NOMO-1 treated with dmso at 0.1 percent for 144 hours (cell line): Measurements from ENCODE around the gene ALKBH1.
"Not testable (repeated sequence)": the region's sequence is repeated elsewhere in the genome, so short reads cannot be mapped to it uniquely, and the experiment has no call there.

Source experiments
- DNase-seq: peaks from one replicate; lab custom pipeline; 2025; ENCODE audit not compliant: unreplicated experiment; lab: John Stamatoyannopoulos, UW

Gene ALKBH1

DNA sequence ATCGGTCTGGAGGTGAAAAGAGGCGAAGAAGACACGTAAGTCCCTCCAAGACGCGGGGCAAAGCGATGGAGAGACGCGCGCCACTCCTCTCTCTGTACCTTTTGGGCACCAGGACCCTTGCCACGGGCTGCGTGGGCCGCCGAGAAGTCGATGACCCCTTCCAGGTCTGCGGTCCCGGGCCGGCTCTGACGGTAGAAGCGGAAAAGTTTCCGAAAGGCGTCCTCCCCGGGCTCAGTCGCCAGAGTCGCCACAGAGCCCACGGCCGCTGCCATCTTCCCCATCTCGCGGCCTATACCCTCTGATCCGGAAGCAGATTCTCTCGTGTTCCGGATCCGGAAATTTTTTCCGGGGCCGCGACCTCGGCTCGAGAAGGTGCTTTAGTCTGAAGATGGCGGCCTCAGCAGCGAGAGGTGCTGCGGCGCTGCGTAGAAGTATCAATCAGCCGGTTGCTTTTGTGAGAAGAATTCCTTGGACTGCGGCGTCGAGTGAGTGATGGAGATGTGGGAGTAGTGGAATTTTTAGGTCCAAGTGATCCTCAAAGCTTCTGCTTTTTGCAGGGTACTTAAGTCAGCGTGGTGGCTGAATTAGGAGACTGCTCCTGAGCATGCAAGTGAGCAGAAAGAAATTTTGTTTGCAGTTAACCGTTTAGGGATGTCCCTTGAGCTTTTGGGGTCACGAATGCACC lies at the start of gene ALKBH1, which contains the start of gene SLIRP:
Gene ALKBH1, minus strand, starts transcription at position 300 of the 685 bp plus-strand sequence. Its CDS starts 19 bp downstream, at position 281.
Gene SLIRP, plus strand, starts transcription at position 380 of the 685 bp plus-strand sequence. Its CDS starts 9 bp downstream, at position 389.
- DNase-seq, result peak; percentile 87

DNA sequence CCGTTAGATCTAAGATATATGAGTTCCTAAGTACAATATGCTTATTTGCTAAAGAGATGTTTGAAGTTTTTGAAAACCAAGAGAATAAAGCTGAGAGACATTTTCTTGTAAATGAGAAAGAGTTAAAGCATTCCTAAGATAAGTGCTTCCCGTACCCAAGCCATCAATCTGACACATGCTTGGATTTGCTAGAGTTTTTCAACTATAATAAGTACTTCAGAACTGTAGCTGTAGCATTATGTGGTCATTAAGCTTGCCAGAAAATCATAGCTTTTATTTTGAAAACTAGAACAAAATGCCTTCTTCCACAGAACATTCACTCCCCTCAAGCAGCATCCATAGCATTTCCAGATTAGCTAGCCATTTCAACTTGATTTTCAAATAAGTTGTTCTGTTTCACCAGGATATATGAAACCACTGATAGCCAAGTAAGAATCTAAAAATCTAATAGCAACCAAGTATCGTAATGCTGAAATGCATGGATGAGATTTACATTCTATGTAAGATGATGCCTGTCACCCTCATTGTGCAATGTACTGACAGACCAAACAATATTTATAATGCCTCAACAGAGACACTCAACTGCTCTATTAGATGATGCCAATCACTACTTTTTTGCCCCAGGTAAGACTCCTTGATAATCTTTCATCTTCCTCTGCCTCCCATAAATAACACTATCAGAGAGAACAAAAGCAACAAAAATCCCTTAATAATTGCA lies 45.1 kb upstream of the ALKBH1 start:
- no peak for DNase-seq

DNA sequence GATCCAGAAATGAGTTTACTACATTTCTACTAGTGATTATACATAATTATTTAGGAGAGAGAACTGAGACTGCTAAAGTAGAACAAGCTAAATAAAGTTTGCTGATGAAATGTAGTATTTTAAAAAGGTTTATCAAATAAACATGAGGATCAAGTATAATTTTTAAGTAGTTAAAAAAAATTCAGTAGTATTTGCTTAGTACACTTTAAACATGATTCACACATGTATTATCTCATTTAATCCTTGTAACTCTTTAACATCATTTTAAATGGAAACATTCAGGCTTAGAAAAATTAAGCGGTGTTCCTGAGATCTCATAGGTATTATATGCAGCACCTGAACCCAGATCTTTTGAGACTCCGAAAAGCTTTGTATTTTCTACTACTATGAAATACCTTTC lies 44.4 kb upstream of the ALKBH1 start:
- DNase-seq, result no peak

DNA sequence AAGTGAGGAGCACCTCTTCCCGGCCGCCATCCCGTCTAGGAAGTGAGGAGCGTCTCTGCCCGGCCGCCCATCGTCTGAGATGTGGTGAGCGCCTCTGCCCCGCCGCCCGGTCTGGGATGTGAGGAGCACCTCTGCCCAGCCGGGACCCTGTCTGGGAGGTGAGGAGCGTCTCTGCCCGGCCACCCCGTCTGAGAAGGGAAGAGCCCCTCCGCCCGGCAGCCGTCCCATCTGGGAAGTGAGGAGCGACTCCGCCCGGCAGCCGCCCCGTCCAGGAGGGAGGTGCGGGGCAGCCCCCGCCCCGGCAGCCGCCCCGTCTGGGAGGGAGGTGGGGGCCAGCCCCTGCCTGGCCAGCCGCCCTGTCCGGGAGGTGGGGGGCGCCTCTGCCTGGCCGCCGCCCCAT lies 39.6 kb upstream of the ALKBH1 start:
- DNase-seq, result not testable (repeated sequence)

DNA sequence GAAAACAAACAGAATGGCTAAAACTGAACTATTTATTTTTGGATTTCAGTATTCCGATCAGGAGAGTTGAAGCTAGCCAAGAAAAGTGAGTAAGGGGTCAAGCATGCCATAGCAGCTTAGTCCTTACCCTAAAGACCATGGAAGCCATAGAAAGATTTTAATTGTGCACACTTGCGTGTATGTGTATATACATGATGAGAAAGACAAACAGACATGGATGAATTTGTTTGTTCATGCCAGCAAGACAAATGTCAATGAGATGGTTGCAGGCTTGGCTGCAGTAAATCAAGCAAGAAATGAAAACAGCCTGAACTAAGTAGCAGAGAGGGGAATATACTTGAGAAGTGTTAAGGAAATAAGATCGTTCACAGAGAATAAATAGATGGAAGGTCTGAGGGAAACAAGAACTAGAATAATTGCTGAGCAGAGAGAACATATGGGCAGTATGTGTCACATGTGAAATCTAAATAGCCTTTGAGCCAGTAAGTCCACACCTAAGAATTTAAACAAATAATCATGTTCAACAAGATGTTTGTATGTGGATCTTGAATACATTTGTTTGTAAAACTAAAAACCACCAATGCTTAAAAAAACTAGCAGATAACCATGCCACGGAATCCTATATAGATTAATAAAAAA lies 38.4 kb upstream of the ALKBH1 start:
- no peak for DNase-seq

DNA sequence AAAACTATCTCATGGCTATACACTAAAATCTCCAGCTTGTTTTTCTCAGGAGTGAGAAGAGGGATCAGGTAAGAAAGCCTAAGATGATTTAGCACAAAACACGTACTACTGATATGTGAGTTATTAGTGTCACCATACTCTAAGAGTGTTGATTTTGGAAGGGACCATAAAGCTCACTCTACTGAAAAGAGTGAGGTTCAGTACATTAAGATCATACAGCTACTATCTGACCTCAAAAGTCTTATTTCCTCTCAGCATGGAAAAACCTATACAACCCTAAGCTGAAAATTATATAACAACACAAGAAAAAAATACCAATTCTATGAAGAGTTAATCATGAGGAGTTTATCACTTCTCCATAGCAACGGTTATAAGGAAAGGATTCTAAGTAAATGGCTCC lies 33.6 kb upstream of the ALKBH1 start:
- DNase-seq, result no peak

DNA sequence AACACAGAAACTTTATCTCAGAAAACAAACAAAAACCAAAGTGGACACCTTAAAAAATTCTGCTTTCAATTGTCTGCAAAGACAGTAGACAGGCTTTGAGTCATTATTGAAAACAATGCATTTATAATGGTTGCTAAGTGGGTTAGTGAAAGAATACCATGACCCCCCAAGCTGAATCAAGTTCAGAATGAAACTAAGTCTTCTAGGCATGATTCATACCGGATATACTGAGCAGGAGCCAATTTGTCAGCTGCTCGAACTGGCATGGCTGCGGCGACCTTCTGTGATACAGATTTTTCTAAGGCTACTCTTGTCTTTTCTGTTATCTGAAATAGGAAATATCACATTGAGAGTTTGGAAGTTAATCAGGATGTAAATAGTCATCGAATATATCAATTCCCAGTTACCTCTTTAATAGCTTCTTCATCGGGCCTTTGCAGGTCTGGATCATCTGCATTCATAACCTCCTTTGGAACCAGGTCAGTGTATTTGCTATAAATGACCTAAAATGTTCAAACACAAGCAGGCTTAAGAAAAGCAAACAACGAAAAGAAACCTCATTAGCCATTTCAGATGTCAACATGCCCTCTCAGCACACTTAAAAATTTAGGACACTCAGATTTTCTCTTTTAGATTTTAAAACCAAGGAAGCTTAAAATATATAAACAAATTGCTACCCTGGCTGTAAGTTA lies 30.9 kb upstream of the ALKBH1 start:
- DNase-seq, result no peak

DNA sequence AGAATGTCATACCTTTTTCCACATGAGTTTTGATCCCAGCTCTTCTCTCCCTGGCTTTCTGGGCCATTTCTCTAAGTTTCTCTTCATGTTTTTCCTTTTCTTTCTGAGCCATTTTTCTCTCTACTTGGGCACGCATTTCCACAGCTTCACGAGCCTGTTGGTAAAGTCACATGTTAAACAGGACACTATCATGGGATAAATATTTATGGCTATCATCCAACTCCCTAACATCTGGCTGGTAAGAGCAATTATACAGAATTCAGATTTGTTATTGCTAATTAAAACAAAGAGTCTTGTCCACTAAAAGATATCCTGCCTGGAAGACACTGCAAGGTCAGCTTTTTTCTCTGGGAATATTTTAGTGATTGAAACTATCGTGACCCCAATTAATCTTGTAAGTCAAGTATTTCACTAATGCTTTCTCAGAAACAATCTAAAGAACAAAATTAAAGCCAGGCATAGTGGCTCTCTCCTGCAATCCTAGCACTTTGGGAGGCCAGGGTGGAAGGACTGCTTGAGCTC lies 23.2 kb upstream of the ALKBH1 start:
- DNase-seq, result no peak

- DNase-seq, result no peak
These were observed 14.5 kb upstream of the ALKBH1 start for GRCh38 chr14:77722301-77722700.

DNA sequence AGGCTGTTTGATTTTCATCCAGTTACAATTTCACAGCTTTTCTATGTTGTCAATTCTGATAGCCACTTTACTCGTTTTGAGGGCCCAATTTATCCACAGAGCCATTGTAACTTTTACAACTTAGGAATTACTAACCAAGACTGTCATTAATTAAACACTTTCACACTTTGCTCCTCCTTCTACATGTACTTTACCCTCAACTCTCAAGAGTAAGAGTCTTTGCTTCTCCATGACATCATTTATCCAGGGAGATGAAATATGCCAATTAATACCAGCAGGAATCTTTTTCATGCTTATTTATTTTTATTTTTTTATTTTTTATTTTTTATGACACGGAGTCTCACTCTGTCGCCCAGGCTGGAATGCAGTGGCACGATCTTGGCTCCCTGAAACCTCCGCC lies 13.6 kb upstream of the ALKBH1 start:
- DNase-seq, result no peak

- DNase-seq, result no peak
These were observed 9.9 kb upstream of the ALKBH1 start for GRCh38 chr14:77717608-77718305.

DNA sequence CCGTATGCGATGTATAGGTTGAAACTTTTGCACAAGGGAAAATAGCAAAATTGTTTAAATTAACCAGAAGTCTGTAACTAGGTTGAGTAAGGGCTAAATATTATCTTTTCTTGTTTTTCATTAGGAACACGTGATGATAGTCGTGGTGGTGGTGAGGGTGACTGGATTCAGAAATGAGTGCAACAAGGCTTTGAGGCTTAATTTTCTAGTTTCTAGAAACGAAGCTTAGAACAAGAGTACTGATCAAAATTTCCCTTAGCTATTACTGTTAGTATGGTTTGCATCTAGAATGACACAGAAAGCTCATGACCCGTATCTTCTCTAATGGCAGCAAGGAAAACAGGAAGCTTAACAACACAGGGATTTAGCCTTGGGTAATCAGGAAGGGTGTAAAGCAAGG lies 7.1 kb upstream of the ALKBH1 start:
- no peak for DNase-seq

- DNase-seq, result no peak
These were observed 2.5 kb upstream of the ALKBH1 start for GRCh38 chr14:77710364-77710763.

DNA sequence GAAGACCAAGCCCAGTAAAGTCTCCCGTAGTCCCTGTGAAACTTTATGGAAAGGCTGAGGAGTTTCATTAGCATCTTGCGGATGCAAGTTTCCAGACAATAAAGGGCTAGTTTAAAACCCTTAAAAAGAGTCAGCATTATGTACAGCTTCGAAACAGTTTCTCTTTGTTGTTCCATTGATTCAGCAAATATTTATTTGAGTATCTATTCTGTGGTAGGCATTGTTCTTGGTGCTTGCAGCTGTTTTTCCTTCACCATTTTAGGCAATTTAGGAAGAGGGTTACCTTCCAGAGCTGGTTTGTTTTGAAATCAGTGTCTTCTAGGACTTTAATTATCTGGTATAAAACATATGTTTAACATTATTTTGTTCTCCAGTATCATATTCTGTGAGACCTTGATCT lies 1.6 kb upstream of the ALKBH1 start:
- DNase-seq, result no peak

DNA sequence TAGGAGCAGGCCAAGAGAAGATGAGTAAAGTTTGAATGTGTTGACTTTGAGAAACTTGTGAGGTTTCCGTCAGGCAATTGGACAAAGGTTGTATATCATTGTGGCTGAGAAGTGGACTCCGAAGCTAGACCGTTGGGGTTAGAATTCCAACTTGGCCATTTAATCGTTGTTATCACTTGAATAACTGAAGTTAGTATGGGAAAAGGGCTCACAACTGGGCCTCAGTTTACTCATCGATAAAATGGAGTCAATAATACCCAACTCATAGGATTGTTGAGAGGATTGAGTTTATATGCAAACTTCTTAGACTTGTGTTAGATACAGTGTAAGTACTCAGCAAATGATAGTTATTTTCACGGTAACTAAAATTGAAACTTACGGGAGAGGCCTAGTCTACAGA lies 926 bp upstream of the ALKBH1 start:
- DNase-seq, result no peak

DNA sequence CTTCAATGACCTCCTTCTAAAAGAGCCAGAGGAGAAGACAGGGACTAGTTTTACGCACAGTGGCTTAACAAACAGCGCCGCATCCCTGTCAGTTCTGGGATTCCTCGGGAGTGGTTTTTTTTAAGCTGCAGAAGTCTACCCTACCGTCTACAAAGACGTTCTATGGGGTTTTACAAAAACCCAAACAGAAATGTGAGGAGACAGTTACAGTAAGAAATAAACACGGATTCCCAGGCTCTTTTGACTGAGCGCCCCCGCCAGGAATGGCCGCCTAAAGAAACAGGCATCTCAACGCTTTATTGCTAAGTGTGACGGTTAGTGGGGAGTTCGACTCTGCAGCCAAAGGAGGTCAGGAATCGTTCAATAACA lies 484 bp downstream of the ALKBH1 start:
- peak; percentile 9 for DNase-seq

DNA sequence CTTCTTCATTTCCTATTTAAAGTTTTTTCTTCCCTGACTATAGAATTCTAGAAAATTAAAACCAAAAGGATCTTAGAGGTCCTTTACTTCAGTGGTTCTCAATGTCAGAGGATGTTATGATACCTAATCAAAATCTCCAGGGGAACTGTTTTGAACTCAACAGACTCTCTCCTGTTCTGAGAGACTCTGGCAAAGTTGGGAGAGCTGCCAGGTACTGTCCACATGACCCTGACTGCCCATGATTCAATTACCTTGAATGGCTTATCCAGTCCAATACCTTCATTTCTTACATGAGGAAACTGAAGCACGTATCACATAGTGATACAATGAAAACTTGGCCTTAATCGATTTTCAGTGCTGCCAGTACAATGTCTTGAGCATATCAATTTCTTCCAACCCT lies 16.6 kb downstream of the ALKBH1 start:
- DNase-seq, result no peak

- no peak for DNase-seq
These were observed 25.7 kb downstream of the ALKBH1 start for GRCh38 chr14:77682158-77682553.

- no peak for DNase-seq
These were observed 26.3 kb downstream of the ALKBH1 start for GRCh38 chr14:77681196-77682157.

- DNase-seq, result no peak
These were observed 32.9 kb downstream of the ALKBH1 start for GRCh38 chr14:77674931-77675330.
